GM21423 (cell line): ENCODE data around the gene SYPL2.
A peak's percentile ranks its signal among the peaks of the same experiment; 100 is the strongest.
"Not testable (repeated sequence)": the region's sequence is repeated elsewhere in the genome, so short reads cannot be mapped to it uniquely, and the experiment has no call there.

Source experiments
- ATAC-seq: cut with Tn5 transposase; IDR thresholded peaks from one replicate; pipeline ENCODE4 v1.9.1; 2021; ENCODE audit warnings: mild to moderate bottlenecking, moderate library complexity; ENCODE audit not compliant: unreplicated experiment

Gene SYPL2

GRCh38 chr1:109470245-109470644 lies 3.9 kb downstream of the SYPL2 start:
- no peak for ATAC-seq

GRCh38 chr1:109472779-109473178 lies 6.4 kb downstream of the SYPL2 start:
- no peak for ATAC-seq

DNA sequence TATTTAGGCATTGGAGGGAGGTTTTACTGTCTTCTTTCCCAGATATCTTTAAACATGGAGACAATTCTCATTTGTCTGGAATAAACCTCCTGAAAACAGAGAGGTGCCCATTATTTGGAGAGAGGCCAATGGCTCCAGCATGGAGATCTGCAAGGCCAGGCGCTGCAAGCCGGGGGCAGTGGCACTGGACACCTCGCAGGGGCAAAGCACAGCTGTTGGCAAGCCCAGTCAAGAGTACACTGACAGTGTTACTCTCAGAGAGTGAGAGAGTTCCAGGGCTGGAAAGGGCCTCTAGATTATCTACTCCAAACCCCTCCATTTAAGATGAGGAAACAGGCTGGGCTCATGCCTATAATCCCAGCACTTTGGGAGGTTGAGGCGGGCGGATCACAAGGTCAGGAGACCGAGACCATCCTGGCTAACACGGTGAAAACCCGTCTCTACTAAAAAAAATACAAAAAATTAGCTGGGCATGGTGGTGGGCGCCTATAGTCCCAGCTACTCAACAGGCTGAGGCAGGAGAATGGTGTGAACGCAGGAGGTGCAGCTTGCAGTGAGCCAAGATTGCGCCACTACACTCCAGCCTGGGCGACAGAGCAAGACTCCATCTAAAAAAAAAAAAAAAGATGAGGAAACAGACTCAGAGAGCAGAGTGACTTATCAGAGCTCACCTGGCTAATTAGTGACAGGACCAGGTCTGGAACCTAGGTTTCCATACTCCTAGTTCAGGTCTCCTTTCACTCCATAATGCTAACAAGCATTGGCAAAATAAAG lies 7.1 kb downstream of the SYPL2 start:
- not testable (repeated sequence) for ATAC-seq

DNA sequence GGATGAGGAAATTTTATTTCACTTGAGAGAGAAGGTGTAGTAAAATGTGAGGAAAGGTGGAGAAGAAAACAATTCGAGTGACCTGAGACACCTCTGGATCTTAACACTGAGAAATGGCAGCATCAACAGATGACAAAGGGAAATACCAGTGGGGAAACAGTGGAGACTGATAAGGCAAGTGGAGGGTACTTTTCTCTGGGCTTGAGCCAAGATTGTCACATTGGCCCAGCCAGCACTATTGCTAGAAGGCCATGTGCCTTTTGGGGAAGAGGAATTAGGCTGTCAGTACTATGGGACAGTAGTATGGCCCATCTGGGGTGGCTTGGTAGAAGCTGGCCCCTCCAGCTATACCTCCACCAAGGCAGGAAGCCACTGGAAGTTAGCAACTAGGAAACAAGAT lies 8.4 kb downstream of the SYPL2 start:
- ATAC-seq, result no peak

GRCh38 chr1:109475261-109475660 lies 8.9 kb downstream of the SYPL2 start:
- no peak for ATAC-seq

DNA sequence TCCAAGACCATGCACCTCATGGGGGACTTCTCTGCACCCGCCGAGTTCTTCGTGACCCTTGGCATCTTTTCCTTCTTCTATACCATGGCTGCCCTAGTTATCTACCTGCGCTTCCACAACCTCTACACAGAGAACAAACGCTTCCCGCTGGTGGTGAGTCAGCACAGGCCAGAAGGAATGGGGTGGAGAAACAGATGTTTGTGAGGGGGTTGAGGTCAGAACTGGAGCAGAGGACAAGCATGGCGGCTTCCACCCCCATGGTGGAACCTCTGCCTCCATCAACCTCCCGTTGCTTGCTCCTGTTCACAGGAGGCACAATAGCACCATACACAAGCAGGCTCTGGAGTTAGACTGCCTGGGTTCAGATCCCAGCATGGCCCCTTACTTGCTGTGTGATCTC lies 10.5 kb downstream of the SYPL2 start:
- ATAC-seq, result no peak

- ATAC-seq, result no peak
Measured at GRCh38 chr1:109477821-109478220, 11.5 kb downstream of the SYPL2 start.

GRCh38 chr1:109478806-109479205 lies 12.5 kb downstream of the SYPL2 start:
- ATAC-seq, result no peak

GRCh38 chr1:109479311-109479710 lies 13.0 kb downstream of the SYPL2 start:
- ATAC-seq, result no peak

GRCh38 chr1:109479901-109480300 lies 13.6 kb downstream of the SYPL2 start:
- no peak for ATAC-seq

DNA sequence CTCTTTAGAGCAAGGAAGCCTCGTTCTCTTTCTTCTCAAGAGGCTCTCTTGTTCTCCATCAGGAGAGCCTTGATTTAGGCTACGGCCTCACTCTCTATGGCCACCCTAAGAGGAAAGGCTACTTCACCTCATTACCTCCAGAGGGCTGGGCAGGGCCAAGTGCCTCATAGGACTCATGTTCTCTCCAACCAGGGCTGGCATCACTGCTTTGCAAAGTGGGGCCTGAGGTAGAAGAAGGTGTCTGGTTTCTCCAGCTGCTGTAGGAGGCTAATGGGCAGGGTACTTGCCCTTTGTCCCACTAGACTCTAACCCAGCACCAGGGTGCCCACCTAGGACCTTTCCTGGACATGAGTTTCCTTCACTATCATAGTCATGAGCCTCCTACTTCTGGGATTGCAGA lies 15.3 kb downstream of the SYPL2 start:
- no peak for ATAC-seq

- no peak for ATAC-seq
Measured at GRCh38 chr1:109482242-109482641, 15.9 kb downstream of the SYPL2 start.

DNA sequence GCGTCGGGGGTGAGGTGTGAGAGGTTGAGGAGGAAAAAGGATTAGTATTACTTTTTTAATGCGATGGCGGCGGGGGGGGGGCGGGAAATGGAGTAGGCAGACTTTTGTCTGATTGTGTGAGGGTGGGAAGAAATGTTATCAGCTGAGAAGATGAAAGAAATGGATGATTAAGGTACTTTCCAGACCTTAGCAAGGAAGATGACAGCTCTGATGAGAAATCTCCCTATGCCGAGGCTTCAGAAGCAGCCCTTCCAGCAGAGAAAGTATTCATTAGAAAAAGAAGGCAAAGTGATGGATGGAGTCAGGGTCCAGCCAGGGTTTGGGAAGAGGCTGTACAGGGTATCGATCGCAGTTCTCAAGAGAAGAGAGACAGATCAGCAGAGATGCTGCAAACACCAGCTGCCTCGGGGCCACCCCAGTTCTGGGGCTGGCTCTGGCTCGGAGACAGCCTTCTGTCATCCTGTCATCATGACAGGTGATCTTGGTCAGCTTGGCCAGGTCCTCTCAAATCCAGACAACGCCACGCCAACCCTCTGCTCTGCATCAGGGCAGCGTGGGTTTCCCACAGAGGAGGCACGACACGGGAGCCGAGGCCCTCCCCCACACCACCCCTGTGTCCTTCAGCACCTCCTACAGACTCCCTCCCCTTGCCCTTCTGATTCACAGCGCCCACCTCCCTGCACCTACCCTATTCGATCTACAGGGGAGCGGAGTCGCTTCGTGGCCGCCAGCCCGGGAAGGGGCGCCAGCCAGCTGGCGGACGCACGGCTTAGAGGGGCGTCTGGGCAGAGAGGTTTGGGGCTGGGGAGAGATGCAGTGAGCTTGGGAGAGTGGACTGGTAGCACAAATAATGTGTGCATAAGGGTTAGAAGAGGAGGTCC lies 16.7 kb downstream of the SYPL2 start:
- ATAC-seq, result peak; percentile 19

- peak; percentile 73 for ATAC-seq
Measured at GRCh38 chr1:109483672-109484518, 17.5 kb downstream of the SYPL2 start, which contains the start of gene ATXN7L2. TSS of gene ATXN7L2 (plus strand) at chr1:109483905. CDS start at chr1:109483954, 49 bp downstream.

DNA sequence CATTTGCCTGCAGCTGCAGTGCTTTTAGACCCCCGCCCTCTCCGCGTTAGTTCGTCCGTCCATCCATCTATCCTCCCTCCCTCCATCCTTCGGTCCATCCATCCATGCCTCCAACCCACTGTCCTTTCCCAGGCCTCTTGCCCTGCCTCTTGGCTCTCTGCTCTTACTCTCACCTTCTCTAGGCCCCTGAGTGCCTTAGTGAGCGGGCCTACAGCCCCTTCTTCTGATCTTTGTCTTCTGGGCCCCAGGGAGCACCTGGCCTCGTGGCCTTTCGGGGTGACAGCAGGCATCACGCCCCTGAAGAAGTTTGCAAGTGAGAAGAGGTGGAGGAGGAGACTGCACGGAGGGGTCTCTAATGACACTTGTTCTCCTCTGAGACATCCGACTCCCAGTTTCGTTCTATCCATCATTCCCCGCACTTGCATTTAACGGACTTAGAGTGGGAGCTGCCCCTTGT lies 18.2 kb downstream of the SYPL2 start:
- no peak for ATAC-seq

DNA sequence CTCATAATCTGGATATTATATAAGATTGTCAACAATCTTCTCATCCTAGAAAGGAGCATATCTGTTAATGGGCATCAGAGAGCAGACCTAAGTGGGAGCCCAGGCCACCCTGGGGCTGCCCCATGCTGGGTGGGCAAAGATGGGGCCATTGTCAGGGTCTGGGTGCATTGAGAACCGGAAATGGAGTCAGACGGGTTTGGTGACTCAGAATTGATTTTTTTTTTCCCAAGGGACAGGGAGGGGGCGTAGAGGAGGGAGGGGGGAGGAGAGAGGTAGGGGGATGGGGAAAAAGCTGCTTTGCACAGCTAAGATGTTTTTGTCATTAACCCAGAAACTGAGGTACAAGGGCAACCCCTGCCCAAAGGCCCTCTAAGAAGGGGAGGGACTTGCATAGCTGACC lies 18.7 kb downstream of the SYPL2 start:
- ATAC-seq, result no peak

DNA sequence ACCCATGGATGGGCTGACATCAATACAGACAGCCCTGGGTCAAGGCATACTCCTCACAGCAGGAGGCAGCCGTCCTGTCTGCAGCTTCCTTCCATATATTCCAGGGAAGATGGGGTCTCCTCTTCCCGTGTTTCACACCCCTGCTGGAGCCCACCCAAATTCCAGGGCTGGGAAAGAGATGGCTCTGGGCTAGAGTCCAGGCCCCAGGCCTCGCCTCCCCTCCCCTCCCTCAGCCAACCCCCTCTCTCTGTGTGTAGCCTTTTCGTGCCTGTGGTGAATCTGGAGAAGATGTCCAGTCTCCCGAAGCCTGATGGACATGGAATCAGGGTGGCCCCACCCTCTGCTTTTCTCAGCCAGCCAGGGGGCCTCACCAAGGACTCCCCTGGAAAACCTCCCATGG lies 20.9 kb downstream of the SYPL2 start:
- ATAC-seq, result no peak

- ATAC-seq, result no peak
Measured at GRCh38 chr1:109488201-109488600, 21.9 kb downstream of the SYPL2 start.

GRCh38 chr1:109488696-109489095 lies 22.4 kb downstream of the SYPL2 start:
- ATAC-seq, result no peak

DNA sequence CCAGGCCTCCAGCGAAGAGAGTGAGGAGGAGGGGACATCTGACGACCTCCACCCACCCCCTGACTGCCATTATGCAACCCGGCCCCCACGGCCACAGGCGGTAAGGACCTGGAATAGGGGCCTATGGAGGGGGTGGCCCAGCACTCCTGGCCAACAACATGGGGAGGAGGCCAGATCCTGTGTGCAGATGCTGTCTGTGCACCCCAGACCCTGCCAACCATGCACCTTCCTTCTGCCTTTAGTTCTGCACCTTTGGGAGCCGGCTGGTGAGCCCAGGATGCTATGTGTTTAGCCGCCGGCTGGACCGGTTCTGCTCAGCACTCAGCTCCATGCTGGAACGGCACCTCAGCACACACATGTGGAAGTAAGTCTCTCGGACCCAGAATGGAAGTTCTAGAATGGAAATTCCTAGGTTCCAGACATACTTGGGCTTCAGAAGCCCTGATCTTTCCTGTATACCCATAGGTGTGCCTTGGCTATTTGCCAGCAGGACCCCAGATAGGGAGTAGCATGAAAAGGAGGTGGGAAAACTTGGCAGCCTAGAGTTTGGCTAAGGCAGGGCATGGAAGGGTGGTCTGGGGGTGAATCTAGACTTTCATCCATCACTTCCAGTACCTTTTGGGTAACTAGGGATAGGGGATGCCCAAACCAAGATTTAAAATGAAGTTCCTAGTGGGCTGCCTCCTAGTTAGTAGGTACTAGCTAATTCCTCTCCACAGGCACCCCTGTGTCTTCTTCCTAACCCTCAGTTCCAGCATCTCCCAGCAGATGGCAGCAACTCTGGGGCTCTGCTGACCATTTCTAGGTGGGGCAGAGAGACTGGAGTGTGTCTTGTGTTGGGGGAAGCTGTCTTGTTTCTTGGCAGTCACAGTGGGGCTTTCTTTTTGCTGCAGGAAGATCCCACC lies 23.9 kb downstream of the SYPL2 start:
- no peak for ATAC-seq
